T1000 (cell line): Measurements from ENCODE around the gene EVA1A.
"Not testable (repeated sequence)": the region's sequence is repeated elsewhere in the genome, so short reads cannot be mapped to it uniquely, and the experiment has no call there.

Experiments used
- DNase-seq: peaks from one replicate; lab custom pipeline; 2025; ENCODE audit warnings: mixed read lengths; lab: John Stamatoyannopoulos, UW

The EVA1A gene

DNA sequence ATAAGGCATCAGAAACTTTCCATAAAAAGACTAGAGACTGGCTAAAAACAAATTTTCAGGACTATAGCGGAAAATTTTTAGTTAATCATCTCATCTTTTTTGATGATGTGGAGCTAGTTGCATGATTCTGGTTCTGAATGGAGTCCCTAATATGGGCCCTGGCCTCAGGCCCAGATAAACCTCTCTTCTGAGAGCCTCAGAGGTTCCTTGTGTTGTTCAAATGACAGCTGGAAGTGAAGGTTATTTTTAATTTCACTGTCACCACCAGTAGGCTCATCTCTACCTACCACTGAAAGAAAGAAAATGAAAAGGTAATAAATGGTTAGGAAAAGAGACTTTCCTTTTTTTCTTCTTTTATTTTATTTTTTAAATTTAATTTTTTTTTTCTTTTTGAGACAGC is 75.9 kb downstream of the EVA1A start:
- DNase-seq = no peak

- DNase-seq = no peak
Measured at GRCh38 chr2:75483878-75484277, 76.9 kb downstream of the EVA1A start.

DNA sequence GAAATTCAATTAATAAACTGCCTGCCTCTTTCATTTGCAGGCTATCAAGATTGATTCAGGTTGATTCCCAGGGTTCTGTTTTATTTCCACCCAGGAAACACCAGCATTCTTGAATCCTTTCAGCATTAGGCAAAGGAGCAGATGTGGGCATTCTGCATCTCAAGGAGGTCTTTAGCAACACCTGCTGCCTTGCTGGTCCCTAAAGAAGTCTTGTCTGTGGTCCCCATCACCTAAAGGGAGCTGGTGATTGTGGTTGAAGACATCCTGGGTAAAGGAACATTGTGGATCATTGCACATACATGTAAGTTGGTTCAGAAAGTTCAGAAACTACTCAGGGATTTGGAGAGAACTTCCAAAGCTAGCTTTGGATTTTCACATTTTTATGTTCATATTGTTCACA is 78.3 kb downstream of the EVA1A start:
- DNase-seq = no peak

- DNase-seq = no peak
Measured at GRCh38 chr2:75480971-75481836, 79.5 kb downstream of the EVA1A start.

DNA sequence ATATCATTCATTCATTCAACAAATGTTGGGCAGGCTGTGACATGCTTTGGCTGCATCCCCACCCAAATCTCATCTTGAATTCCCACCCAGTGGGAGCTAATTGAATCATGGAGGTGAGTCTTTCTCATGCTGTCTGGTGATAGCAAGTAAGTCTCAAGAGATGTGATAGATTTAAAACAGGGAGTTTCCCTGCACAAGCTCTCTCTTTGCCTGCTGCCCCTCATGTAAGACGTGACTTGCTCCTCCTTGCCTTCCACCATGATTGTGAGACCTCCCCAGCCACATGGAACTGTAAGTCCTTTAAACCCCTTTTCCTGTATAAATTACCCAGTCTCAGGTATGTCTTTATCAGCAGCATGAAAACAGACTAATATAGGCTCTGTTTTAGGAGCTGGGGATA is 83.0 kb downstream of the EVA1A start:
- DNase-seq = not testable (repeated sequence)

DNA sequence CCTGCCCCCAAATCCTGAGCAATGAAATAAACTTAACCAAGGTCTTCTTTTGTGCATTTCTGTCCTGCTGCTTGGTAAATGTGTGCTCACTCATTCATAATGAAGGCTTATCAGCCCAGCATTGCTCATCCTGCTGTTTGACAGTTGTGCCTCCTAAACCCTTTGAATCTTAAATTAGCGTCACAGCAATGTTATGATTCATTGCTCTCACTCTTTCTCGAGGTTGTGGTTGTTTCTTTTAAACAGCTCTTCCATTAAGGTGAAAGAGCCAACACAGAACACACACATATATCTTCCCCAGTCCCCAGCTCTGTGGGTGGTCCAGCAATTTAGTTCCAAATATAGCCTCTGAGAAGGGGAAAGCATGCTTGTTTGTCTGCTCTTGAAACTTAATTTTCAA is 84.0 kb downstream of the EVA1A start:
- DNase-seq = no peak

DNA sequence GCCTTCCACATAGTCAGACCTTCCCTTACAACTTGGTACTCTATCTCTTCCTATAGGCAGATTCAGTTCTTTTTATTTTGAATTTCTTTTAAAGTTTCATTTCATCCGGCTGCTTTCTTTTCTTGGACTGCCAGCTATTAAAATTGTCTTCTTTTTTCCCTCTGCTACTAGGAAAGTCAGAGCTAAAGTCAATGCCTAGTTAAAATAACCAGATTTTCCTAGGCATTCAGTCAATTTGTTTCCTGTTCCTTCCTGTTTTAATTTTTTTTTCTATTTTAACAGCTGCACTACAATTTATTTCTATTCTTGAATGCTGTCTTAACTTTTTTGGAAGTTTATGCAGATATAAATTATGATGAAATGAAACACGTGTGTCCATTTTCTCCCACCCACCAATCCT is 84.8 kb downstream of the EVA1A start:
- DNase-seq = no peak

DNA sequence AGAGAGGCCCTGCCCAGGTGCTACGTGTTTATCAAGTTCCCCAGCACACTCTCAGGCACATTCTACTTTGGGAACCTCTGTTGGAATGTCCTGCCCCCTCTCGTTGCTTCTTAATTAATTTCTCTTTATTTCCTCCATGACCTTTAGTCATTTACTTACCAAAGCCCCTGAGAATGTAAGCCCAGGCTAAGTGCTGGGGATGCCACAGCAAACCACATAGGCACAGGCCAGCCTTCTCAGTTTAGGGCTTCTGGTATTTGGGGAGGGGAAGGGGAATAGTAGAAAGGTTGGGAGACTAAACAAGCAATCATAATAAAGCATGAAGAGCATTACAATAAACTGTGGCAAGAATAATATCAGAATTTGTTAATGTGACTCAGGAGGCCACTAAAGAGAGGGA is 85.7 kb downstream of the EVA1A start:
- DNase-seq = no peak

DNA sequence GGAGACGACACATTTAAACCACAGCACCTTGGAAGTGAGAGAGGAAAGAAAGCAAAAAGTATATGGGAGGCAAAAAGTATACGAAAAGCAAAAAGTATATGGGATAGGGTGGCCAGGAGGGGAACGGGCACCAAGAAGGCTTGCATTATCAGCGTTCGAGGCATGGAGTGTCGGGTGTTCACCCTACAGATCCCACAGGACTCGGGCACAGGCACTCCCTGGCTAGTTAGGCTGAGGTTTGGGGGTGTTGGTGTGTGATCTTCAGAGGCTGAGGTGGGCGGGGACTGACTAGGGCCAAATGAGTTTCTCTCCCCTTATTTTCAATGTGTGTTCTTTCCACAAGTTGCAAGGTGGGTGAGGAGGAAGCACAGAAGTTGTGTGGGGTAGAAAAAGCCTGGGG is 86.6 kb downstream of the EVA1A start:
- DNase-seq = no peak

DNA sequence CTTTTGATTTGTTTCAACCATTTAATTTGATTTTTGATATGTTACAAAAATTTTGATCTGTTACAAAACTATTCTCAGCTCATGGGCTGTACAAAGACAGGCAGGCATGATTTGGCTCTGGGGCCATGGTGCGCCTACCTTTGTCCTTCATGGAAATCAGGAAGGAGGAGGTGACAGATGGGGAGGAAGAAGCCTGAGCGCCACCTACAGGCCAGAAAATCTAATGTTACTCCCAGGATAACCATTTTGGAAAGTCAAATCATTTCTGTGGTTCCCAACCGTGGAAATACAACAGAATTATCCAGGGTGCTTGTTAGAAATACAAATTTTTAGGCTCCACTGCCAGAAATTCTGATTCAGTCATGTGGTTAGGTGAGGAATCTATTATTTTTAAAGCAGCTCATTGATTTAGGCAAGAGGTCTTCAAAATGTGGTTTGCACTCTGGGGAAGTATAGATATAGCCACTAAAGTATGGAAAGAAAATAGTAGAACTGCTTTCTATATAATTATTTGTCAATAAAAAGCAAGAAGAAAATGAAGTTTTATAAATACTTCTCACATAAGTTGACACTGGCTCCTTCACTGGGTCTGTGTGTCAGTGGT is 93.9 kb downstream of the EVA1A start:
- no peak for DNase-seq

DNA sequence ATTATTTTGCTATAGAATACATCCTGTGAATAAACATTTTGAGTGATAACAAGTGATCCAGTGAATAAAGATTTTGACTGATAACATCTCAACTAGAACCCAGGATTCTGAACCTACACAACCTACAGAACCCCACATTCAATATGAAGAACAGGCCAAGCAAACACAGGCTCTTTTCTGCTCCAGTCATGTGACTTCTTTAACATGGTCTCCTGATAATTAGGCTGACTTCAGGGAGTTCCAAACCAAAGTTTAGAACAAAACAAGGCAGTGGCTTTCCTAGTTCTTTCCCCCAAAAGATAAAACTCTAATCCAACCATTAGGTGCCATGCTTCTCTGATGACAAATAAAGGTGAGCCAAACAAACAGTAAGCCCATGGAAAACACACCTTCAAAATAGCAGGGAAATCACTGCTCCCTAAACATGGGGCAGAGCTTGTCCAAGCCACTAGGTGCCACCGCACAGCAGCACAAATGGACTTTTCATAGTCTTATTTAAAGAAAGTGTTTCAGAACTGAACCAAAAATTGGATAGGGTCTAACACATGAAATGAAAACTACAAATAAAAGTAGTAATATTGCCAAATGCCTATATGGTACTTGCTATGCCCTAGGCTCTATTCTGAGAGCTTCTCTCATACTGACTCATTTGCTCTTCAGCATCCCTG is 95.3 kb downstream of the EVA1A start:
- no peak for DNase-seq

- no peak for DNase-seq
Measured at GRCh38 chr2:75464348-75464946, 96.3 kb downstream of the EVA1A start.

- DNase-seq = no peak
Measured at GRCh38 chr2:75462721-75463120, 98.0 kb downstream of the EVA1A start.

DNA sequence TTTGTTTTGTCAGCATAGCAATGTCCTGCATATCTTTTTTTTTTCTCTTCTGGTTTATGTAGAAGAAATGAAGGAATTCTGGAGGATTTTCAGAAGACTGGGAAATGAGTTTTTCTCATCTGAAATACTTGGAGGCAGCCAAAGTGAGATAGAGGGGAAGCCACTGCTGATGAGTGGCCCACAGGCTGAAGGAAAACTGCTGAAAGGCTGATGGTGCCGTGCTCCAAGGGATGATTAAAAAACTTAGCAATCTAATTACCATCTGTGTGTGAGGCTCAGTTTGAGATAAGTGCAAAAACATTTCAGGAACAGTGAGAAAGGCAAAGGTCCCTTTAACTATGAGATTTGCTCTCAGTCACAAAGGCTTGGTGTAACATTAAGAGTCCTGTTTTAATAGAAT is 98.5 kb downstream of the EVA1A start:
- no peak for DNase-seq

- no peak for DNase-seq
Measured at GRCh38 chr2:75460630-75461029, 100.1 kb downstream of the EVA1A start.

- no peak for DNase-seq
Measured at GRCh38 chr2:75459565-75460310, 101.0 kb downstream of the EVA1A start.

GRCh38 chr2:75458201-75458600 is 102.5 kb downstream of the EVA1A start:
- no peak for DNase-seq

DNA sequence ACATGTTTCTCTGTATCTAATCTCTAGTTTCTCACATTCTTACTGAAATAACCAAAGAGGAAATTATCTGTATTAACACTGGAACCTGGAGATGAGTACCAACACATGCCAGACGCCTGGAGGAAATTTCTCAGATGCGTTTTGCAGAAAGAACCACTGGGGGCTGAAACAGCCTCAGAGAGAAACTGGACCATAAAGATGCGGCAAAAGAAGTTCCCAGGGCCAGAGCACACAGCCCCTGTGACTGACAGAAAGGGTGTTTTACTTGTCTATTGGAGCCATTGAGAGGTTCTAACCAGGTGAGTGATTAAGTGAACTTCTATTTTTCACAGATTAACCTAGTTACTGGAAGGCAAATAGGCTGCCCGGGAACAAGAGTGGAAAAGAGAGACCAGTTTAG is 103.9 kb downstream of the EVA1A start:
- DNase-seq = no peak

GRCh38 chr2:75456111-75456510 is 104.6 kb downstream of the EVA1A start:
- DNase-seq = no peak

GRCh38 chr2:75454241-75454620 is 106.5 kb downstream of the EVA1A start:
- no peak for DNase-seq

DNA sequence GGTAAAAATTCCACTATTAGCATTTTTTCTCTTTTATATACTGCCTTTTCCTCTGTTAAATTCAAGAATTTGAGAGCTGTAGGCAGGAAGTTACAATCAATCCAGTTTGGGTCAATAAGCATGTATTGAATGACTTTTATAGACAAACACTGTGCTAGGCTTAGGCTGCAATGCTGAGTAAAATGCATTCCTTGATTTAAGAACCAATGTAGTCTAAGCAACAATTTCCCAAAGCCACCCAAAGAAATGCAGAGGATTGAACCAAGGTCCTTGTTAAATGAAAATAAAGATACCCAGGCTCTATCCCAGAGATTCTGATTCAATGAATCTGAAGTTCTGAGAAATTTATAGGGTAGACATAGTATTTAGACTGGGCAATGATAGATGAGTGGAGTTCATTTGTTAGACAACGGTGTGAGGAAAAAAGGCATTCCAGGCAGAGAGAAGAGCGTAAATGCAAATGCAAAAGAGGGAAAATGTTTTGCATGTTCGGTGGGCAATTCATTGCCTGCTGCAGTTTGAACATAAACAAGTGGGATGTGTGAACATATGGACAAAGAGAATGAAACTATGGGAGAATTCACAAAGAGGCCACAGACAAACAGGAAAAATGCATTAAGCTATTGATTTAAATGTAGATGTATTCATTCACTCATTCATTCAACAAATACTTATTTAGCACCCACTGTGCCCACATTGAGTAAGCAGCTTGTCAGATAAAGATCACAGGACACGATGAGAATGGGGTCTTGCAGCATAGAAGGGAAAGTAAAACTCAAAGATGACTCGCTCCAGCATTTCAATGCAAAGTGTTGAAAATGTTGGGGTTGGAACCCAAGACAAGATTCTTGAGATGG is 107.1 kb downstream of the EVA1A start:
- no peak for DNase-seq
